ENCODE measurements around the gene DBT.

The DBT gene

DNA sequence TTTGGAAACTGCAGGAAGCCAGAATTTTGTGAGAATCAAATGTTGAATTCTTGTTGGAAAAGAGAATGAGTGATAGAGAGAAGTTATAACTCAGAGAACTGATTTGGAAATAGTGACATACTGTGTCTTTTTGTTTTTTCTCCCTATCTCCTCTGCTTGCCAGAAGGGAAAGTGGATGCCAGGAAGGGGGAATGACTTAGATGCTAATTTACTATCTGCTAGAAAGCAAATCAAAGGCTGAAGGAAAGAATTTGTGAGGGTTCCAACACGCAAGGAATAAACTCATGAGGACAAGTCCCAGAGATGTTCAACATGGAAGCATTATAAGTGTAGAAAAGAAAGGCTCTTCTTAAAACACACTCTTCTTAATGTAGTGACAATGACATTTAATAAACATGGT is 51.0 kb downstream of the DBT start:
- DNase-seq (ENCODE audit: low read depth), result no peak

DNA sequence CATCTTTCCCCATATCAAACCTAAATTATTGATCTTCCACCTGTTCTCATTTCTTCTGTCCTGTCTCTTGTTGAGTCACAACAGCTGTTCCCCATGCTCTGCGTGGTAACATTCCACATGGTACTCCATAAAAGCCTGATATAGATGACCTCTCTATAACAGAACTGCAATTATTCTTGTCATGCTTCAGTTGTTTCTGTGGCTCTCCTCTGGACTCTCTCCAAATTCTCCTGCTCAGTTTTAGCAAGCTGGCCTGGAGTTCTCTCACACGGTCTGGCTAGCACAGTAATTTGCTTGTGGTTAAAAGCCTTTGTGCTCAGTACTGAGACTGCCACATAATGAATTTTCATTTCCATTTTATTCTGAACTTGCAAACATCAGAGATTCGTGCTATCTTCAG is 61.0 kb downstream of the DBT start:
- DNase-seq (ENCODE audit: low read depth), result no peak

DNA sequence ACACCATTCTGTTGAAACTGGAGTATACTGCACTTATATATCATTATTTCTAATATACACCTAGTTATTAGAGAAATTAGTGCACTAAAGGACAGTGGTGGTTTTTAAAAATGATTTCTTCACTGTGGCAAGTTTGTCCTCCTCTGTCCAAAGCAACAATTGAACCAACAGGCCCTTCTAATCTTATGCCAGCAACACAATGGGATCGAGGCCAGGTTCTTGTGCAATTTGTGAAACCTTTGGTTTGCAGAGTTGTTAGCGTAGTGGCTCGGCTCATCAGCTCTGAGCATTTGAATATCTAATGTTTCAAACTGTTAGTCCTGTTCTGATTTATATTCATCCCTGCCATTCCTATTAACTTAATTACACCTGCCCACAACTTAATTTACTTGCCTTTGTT is 61.7 kb downstream of the DBT start:
- DNase-seq (ENCODE audit: low read depth), result no peak

DNA sequence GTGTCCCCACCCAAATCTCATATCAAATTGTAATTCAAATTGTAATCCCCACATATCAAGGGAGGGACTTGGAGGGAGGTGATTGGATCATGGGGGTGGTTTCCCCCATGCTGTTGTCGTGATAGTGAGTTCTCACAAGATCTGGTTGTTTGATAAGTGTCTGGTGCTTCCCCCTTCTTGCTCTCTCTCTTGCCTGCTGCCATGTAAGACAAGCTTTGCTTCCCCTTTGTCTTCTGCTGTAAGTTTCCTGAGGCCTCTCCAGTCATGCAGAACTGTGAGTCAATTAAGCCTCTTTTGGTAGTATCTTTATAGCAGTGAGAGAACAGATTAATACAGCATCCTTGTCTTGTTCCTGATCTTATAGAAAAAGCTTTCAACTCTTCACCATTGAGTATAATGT is 65.1 kb downstream of the DBT start:
- no peak for DNase-seq (ENCODE audit: low read depth)

DNA sequence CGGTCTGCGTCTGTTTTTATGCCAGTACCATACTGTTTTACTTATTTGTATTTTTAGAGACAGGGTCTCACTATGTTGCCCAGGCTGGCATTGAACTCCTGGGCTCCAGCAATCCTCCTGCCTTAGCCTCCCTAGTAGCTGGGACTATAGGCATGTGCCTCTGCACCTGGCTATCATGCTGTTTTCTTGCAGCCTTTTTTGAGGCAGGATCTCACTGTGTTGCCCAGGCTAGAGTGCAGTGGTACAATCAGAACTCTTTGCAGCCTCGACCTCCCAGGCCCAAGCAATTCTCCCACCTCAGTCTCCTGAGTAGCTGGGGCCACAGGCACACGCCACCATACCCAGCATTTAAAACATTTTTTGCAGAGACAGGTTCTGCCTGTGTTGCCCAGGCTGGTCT is 66.3 kb downstream of the DBT start:
- no peak for DNase-seq (ENCODE audit: low read depth)

DNA sequence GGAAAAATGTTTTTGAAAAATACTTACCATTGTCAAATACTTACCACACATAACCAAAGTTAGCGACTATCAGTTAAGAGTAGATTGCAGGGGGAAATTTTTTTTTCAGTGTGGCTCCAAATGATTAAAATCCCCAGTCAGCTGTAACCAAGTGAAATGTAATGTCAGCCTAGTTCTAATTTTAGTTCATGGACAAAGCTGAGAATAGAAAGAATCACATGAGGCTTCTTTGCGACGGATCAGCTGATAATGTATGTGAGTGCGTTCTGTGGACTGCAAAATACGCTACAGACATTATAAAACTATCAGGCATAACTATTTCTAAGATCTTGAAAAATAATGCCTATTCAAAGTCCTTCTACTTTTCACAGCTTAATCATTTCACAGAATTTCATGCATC is 71.5 kb downstream of the DBT start, which contains the start of gene LRRC39:
LRRC39 (minus strand) TSS at position 166 of the 400 bp plus-strand sequence. CDS start 9,740 bp downstream, outside the sequence.
- DNase-seq (ENCODE audit: low read depth), result no peak

DNA sequence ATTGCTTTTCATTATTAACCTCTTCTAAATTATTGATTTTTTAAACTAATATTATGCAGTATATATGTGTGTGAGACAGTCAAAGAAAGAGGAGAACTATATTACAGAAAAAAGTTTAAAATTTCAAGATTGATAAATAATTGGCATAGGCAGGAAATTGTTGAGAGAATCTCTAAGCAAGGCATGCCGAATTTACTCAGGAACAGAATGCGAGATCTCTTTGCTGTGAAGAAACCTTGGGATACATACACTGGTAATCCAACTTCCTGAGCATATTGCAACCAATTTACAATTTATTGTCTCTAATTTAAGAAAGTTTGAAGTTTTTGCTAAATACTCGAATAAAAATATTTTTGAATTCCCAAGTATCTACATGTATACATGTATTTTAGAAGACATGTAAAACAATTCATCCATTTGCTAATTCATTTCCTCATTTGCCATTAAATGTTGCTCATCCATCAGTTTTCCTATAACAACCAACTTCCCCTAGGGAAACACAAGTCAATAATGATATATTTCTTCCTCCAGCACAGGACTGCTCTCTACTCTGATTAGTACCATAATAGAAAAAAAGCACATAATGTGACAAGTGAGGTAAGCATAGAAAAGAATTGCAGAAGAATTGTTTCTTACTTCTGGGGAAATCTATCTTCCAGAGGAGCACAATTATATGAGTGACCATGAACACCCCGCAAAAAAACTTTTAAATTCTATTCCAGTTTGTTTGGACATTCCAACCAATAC is 72.2 kb downstream of the DBT start:
- no peak for DNase-seq (ENCODE audit: low read depth)

DNA sequence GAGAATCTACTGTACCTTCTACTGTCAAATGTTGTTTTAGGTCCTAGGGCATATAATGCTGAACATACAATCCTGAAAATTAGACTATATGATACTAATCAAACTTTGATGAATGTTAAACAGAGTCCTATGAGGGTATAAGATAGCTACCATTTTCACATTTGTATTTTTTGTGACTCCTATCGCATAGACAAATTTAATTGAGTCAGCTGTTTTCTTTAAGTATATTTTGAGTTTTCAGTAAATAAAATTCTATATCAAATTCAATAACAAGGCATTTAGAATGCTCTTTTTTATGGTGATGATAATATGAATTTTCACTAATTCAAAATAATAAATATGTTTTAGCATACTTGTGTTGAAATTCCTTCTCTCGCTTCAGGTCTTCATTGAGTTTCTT is 81.6 kb downstream of the DBT start:
- no peak for DNase-seq (ENCODE audit: low read depth)

DNA sequence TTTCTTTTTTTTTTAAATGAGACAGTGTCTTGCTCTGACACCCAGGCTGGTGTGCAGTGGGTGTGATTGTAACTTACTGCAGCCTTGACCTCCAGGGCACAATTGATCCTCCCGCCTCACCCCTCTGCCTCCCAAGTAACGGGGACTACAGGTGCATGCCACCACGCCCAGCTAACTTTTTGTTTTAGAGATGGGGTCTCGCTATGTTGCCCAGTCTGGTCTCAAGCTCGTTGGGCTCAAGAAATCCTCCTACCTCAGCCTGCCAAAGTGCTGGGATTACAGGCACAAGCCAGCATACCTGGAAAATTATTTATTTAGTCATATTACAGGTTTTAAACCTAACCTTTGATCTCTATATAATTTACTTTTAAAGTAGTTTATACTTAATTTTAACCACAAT is 84.9 kb downstream of the DBT start:
- no peak for DNase-seq (ENCODE audit: low read depth)

DNA sequence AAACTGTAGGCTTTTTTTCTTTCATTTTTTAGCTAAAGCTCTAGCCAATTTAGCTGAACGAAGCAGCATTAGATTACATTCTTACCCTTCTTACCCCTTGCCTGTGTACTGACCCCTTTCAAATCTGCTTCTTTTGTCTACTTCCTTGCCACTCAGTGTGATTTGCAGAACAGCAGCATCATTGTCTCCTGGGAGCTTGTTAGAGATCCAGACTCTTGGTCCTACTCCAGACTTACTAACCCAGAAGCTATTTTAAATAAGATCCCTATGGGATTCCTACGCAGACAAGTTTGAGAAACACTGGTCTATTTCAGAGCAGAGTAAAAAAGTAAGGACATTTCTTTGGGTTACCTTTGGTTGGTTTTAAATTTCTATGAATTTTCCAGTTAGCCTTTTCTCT is 85.4 kb downstream of the DBT start:
- no peak for DNase-seq (ENCODE audit: low read depth)

DNA sequence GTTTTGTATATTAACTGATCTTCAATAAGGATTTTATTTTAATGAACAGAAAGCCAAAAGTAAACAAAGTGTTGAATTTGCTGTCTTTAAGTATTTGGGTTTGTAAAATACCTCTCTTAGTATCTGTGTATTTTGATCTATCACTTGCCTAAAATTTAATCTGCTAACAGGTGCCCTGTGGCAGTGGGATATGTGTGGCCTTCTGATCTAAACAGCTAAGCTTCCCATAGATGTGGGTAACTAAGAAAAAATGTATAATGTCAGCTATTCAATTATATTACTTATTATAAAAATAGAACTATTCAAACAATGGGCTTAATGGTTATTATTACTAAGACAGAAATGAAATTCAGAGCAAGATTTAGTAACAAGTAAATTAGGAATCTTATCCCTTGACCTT is 86.8 kb downstream of the DBT start:
- DNase-seq (ENCODE audit: low read depth), result no peak

DNA sequence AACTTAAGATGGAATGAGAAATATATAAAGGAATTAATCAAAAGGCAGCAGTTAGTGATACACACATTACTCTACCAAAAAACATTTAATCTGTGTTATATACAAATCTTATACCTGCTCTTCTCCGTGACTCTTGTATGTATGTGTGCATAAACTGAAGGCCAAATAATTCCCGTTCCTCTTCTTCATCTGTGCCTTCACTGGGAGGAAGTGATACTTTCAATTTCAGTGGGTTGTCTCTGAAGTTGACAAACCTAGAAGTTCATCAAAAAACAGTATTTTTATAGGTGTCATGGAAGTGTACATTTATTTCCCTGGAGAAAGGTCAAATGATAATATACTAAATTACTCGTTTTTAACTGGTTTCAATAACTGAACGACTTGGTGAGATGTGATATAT is 97.4 kb downstream of the DBT start:
- no peak for DNase-seq (ENCODE audit: low read depth)

DNA sequence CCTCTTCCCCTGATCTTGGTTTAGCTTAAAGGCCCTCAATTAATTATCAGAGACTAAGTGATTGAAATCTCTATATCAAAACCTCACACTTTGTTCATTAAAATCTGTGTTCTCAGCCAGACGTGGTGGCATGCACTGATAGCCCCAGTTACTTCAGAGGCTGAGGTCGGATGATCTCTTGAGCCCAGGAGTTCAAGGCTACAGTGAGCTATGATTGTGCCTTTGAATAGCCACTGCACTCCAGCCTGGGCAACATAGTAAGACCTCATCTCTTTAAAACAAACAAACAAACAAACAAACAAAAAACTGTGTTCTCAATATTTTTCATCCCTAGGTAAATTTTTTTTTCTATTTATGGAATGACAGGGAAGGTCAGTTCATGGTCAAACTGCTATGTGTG is 98.0 kb downstream of the DBT start:
- DNase-seq (ENCODE audit: low read depth), result no peak

DNA sequence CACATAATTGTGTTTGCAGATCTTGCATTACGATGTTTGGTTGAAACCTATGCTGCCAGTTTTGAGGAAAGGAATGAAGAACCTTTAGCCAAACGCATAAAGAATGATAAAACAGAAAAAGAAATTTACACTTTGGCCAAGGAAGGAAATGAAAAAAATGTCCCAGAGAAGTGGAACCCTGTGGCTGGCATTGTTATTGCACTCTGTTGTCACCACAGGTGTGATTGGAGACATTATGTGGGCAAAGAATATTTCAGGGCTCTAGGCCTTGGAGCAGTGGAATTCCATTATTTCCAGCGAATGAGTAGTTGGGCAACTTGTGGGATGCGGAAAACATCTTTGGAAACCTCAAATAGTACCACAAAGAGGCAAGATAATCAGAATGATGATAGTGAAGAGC is 101.8 kb downstream of the DBT start:
- no peak for DNase-seq (ENCODE audit: low read depth)

DNA sequence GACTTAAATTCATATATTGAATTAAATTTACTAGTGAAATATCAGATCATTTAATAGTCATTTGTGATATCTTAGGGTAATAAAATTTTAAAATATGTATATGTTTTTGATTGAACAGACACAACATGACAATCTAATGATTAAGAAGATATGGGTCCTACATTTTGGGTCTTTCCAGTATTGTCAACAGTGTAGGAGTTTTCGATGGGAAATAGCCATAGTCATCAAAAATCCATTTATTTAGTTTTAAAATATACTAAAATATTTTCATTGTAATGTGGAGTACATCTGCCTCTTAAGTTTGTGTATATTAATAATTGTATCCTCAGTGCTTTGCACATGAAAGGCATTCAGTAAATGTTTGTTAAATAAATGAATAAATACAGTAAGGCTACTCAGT is 102.7 kb downstream of the DBT start:
- no peak for DNase-seq (ENCODE audit: low read depth)

DNA sequence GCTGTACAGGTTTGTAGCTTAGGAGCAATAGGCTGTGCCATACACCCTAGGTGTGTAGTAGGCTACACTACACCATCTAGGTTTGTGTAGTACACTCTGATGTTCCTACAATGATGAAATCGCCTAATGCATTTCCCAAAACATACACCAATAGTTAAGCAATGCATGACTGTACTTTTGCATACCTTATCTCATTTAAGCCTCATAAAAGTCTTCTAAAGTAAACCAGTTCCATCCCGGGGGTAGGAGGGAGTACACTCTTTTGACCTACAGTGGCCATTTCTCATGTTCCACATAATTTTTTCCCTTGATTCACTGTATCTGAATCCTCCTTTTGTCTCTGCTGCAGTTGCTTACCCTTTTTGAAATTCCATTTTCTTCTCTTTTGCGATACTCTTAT is 104.5 kb downstream of the DBT start:
- DNase-seq (ENCODE audit: low read depth), result no peak

DNA sequence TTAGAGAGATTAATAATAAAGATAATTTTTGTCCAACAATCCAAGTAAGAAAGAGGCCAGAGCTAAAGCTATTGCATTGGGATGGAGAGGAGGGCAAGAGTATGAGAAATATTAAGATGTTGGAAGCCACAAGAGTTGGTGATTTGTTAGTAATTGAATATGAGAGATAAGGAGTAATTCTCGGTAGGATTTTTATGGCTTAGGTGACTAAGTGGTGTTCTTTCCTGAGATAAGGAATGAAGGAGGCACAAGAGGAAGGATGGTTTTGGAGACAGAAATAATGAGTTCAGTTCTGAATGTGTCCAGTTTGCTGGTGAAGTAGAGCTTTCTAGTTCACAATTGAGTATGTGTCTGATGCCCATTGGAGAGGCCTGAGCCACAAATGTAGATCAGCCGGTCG is 107.3 kb downstream of the DBT start:
- DNase-seq (ENCODE audit: low read depth), result no peak

DNA sequence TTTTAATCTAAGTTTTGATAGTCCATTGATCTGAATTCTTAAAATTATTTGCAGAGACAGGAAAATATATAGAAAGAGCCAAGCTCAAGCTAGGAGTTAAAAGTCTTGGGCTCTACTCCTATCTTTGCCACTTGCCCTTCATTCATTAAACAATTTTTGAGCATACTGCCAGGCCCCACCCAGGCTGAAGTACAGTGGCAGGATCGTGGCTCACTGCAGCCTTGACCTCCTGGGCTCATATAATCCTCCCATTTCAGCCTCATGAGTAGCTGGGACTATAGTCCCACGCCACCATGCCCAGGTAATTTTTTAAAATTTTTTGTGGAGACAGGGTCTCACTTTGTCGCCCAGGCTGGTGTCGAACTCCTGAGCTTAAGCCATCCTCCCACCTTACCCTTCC is 108.4 kb downstream of the DBT start:
- DNase-seq (ENCODE audit: low read depth), result no peak

DNA sequence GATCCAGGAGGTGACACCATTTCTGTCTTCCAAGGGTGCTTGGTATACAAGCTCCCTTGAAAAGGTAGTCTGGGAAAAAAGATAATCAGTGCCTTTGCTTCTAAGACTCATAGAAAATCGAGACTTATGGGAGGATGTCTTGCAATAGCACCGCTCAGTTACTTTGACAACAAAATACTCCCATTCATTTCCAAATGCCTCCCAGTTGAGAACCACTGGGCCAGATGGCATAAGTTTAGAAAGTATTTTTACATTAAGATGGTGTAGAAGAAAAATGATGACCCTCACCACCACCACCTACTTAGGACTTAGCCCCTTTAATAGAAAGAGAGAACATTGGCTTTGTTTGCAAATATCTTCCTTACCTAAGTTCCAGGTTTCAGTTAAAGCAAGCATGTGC is 112.0 kb downstream of the DBT start:
- DNase-seq (ENCODE audit: low read depth), result no peak
